Jurkat, Clone E6-1 (cell line): Measurements from ENCODE around the gene FITM1.
A peak's percentile ranks its signal among the peaks of the same experiment; 100 is the strongest.

Experiments
- DNase-seq: peaks from one replicate; pipeline ENCODE4 v3.0.0-alpha.2; 2011; ENCODE audit warnings: low read depth, low spot score
- H3K4me3 ChIP-seq: 2 replicates; pipeline ENCODE4 v1.5.1; 2011; ENCODE audit warnings: mild to moderate bottlenecking, low read length, control low read depth, moderate library complexity

FITM1 gene

GRCh38 chr14:24114532-24115421, 15.7 kb upstream of the FITM1 start, which contains the start of the genes DCAF11 and NRL:
TSS of gene DCAF11 (plus strand) at chr14:24114777. CDS start at chr14:24115595, 818 bp downstream.
TSS of gene NRL (minus strand) at chr14:24114949. CDS start at chr14:24082848, 32,101 bp downstream.
- H3K4me3 ChIP-seq: peak within 1 kb of the TSS; percentile 60
- peak; percentile 100 for DNase-seq

GRCh38 chr14:24115422-24116127, 14.9 kb upstream of the FITM1 start:
- H3K4me3 ChIP-seq: peak overlapping the region; percentile 60
- no peak for DNase-seq

DNA sequence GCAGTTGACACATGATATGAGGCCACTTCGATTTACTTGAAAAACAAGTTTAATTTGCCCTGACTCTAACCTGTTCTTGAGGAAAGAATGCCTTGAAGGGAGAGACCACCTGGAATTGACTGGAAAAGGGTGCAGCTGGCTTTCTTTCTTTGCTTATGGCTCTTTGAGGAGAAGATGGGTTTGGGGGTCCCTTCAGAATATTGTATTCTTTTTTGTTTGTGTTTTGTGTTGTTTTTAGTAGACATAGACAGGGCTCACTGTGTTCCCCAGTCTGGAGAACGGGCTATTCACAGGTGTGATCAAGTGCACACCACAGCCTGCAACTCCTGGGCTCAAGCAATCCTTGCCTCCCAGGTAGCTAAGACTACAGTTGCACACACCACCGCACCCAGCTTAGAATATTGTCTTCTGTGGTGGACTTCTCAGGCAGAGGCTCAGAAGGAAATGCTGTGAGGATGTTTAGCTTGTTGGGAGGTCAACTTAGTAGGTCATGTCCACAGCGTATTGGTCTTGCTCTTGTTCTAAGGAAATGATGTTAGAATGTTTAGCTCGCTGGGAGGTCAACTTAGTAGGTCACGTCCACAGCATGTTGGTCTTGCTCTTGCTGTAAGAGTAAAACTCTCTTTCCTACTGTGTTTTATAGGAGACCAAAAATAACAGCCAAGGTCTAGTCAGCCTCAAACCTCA, 14.2 kb upstream of the FITM1 start:
- no peak overlapping the region; the same call in 1 of the 2 replicates for H3K4me3 ChIP-seq
- no peak for DNase-seq

GRCh38 chr14:24117179-24117578, 13.3 kb upstream of the FITM1 start:
- H3K4me3 ChIP-seq: no peak overlapping the region
- DNase-seq: no peak

GRCh38 chr14:24119691-24120090, 10.8 kb upstream of the FITM1 start:
- no peak for DNase-seq
- H3K4me3 ChIP-seq: no peak overlapping the region

DNA sequence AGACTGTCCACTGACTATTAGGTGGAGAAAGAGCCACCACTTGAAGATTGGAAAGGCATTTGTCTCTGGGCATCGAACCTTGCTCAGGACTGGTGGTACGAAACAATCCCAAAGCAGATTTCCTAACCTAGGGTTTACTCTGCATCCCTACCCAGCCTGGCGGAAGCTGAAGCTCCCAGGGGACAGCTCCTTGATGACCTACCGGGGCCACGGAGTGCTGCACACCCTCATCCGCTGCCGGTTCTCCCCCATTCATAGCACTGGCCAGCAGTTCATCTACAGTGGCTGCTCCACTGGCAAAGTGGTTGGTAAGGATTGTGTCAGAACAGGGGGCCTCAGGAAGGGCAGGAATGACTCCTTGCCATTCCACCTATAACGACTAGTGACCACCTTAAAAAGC, 9.2 kb upstream of the FITM1 start:
- H3K4me3 ChIP-seq: no peak overlapping the region
- DNase-seq: no peak

GRCh38 chr14:24122416-24122815, 8.0 kb upstream of the FITM1 start:
- H3K4me3 ChIP-seq: no peak overlapping the region
- DNase-seq: no peak

- no peak for DNase-seq
- no peak overlapping the region for H3K4me3 ChIP-seq
Observed at GRCh38 chr14:24122898-24123297, 7.6 kb upstream of the FITM1 start.

DNA sequence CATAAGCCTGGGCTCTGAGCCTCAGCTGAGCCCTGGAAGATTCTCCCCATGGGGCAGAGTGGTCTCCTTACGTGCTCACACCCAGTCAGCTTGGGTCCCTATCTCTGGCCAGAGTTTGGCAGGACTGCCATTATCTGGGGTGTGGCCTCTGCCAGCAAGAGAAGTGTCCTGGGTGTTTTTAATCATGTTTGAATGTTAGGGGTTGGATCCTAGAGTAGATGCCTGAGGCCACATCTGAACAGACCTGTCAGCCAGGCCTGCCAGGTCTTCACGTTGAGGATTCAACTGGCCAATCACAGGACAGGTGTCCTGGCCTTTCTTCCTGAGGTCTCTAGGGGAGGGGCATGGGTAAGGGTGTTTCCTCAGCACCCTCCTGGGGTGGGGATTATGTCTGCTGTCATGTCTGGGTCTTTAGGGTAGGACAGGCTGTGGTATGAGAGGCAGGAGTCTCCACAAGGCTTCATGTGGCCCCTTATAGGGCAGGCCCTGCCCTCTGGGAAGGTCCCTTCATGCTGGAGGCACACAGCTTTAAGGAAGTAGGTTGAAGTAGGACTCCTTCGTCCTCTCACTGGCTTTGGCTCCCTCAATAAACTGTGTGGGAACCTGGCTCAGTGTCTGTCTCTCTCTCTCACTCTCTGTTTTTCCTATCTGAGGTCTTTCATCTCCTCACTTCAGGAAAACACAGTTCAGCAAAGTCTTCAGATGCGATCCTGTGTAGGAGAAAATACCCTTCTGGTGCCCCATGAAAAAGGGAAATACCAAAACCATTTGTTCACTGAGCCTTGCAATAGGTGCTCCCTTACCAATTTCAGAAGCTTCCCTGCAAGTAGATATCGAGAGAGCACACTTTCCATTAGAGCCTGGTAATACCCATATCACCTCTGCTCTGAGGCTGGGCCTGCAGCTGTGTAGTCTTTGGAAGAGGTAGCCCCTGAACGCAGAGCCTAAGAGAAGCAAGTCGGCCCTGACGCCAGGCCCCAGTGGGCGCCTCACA, 6.7 kb upstream of the FITM1 start:
- no peak for DNase-seq
- no peak overlapping the region for H3K4me3 ChIP-seq

- no peak overlapping the region for H3K4me3 ChIP-seq
- no peak for DNase-seq
Observed at GRCh38 chr14:24126939-24127338, 3.5 kb upstream of the FITM1 start.

DNA sequence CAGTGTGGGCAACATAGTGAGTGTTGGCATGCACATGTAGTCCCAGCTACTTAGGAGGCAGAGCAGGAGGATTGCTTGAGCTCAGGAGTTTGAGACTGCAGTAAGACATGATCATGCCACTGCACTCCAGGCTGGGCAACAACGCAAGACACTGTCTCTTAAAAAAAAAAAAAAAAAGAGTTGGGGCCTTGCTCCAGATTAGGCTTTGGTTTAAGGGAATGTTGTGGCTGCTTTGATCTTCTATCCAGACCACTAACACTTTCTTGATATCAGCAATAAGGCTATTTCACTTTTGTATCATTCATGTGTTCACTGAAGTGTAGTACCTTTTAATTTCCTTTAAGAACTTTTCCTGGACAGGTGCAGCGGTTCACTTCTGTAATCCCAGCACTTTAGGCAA, 2.8 kb upstream of the FITM1 start:
- H3K4me3 ChIP-seq: no peak overlapping the region
- DNase-seq: no peak

GRCh38 chr14:24129410-24129998, 955 bp upstream of the FITM1 start:
- H3K4me3 ChIP-seq: no peak overlapping the region
- DNase-seq: no peak

GRCh38 chr14:24130717-24131548, 474 bp downstream of the FITM1 start:
- H3K4me3 ChIP-seq: no peak overlapping the region
- DNase-seq: no peak

GRCh38 chr14:24131549-24131966, 1.1 kb downstream of the FITM1 start:
- no peak for DNase-seq
- no peak overlapping the region for H3K4me3 ChIP-seq

DNA sequence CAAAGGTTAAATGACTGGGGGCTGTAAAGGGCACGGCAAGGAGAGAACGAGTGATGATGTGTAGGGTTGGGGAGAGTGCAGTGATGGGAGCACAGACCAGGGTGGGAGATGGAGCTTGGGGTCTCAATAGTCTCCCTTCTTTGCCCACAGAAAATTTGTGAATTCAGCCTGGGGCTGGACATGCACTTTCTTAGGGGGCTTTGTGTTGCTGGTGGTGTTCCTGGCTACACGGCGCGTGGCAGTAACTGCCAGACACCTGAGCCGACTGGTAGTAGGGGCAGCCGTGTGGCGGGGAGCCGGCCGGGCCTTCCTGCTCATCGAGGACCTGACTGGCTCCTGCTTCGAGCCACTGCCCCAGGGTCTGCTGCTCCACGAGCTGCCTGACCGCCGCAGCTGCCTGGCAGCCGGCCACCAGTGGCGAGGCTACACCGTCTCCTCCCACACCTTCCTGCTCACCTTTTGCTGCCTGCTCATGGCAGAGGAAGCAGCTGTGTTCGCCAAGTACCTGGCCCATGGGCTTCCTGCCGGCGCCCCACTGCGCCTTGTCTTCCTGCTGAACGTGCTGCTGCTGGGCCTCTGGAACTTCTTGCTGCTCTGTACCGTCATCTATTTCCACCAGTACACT, 1.7 kb downstream of the FITM1 start:
- H3K4me3 ChIP-seq: no peak overlapping the region
- no peak for DNase-seq

DNA sequence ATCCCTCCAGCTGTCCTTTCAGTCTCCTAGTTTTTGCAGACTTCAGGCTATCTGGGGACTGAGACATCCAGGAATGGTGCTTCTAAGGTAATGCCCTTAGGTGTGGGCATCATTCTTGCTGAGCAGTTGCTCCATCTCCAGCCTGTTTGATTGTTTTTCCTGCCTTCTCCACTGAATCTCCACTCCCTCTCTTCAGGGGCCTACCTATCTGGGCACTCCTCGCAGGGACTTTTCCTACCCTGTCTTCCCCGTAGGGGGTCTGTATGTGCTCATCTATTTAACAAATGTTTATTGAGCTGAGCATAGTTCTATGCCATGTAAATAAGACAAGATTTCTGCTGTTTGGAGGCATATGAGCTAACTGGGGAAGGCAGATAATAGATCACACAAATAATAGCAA, 2.5 kb downstream of the FITM1 start:
- H3K4me3 ChIP-seq: no peak overlapping the region
- no peak for DNase-seq

DNA sequence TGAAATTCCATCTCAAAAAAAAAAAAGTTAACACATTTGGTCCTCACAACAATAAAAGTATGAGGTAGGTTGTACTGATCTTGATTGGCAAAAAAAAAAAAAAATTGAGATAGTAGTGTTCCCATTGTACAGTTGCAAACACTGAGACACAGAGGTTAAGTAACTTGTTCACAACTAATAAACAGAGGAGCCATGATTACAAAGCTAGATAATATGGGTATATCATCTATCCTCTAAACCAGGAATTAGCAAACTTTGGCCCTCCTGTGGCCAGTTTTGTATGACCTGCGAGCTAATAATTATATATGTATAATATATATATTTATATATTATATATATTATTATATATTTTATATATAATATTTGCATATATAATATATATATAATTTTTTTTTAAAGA, 3.3 kb downstream of the FITM1 start:
- no peak for DNase-seq
- H3K4me3 ChIP-seq: no peak overlapping the region
